Mesangial cell (primary cell): ENCODE data around the gene NEURL3. TPM values are rescaled to one million over a fixed set of nuclear protein-coding genes. Genes with fewer than 3 reads are reported as not detected.

ENCODE experiments used
- total RNA-seq: library from RNA; depleted of rRNA; stranded (reverse); fragments of >200 nt; gene quantifications from 2 replicates; pipeline ENCODE4 v1.2.3, GENCODE V29; 2015

Gene NEURL3
- 0.49 and 4.2 TPM in 2 replicates for total RNA-seq

GRCh38 chr2:96505231-96505889 is at the start of gene NEURL3:
Gene NEURL3, minus strand, starts transcription at chr2:96505357. Its CDS starts 71 bp downstream, at chr2:96505286.

GRCh38 chr2:96536445-96537065 is 31.4 kb upstream of the NEURL3 start, which contains the start of gene ARID5A:
Gene ARID5A, plus strand, starts transcription at chr2:96536752. Its CDS starts 75 bp downstream, at chr2:96536827.

Other genes with a start within 250 kb of the NEURL3 start
- 27.4 and 45.1 TPM in 2 replicates for gene TMEM127, start 239.4 kb downstream of the NEURL3 start, total RNA-seq
- 94.4 and 118 TPM in 2 replicates for gene CIAO1, start 239.1 kb downstream of the NEURL3 start, total RNA-seq
- gene SNRNP200, start 199.8 kb downstream of the NEURL3 start, total RNA-seq, result 96.6 and 102 TPM in 2 replicates
- gene ITPRIPL1, start 180.0 kb downstream of the NEURL3 start, total RNA-seq, result 5.5 and 5.7 TPM in 2 replicates
- gene NCAPH, start 169.6 kb downstream of the NEURL3 start, total RNA-seq, result 1.1 and 52.6 TPM in 2 replicates
- 19.1 and 26.6 TPM in 2 replicates for gene ARID5A, start 31.4 kb upstream of the NEURL3 start, total RNA-seq
- 21.3 and 33.5 TPM in 2 replicates for gene KANSL3, start 133.0 kb upstream of the NEURL3 start, total RNA-seq
- gene FER1L5, start 137.4 kb upstream of the NEURL3 start, total RNA-seq, result under 0.01 TPM in 1 of 2 replicates, not detected in the other
- gene LMAN2L, start 234.7 kb upstream of the NEURL3 start, total RNA-seq, result 13.1 and 16.3 TPM in 2 replicates